IPS-20b (cell line): ENCODE results near the gene ADGRB3.
"Not testable (repeated sequence)": the region's sequence is repeated elsewhere in the genome, so short reads cannot be mapped to it uniquely, and the experiment has no call there.

Experiments used
- H3K27ac ChIP-seq: one replicate; pipeline ENCODE4 v1.5.1; 2013; ENCODE audit warnings: low read length
- H3K27me3 ChIP-seq: 2 replicates; pipeline ENCODE4 v1.6.1; 2013; ENCODE audit warnings: mild to moderate bottlenecking, low read length, inconsistent platforms; ENCODE audit not compliant: insufficient read depth
- H3K36me3 ChIP-seq: 2 replicates; pipeline ENCODE4 v1.6.1; 2013; ENCODE audit warnings: low read depth, mild to moderate bottlenecking, inconsistent platforms, low read length, moderate library complexity; ENCODE audit not compliant: insufficient read depth
- H3K4me1 ChIP-seq: 2 replicates; pipeline ENCODE4 v1.6.1; 2013; ENCODE audit warnings: mild to moderate bottlenecking, control low read depth, inconsistent platforms, low read length, moderate library complexity; ENCODE audit not compliant: insufficient read depth
- H3K4me3 ChIP-seq: 2 replicates; pipeline ENCODE4 v1.5.1; 2013; ENCODE audit warnings: mild to moderate bottlenecking, low read length, inconsistent platforms
- H3K9ac ChIP-seq: 2 replicates; pipeline ENCODE4 v1.6.1; 2013; ENCODE audit warnings: low read depth, mild to moderate bottlenecking, inconsistent platforms, low read length, moderate library complexity
- H3K9me3 ChIP-seq: 2 replicates; pipeline ENCODE4 v1.6.1; 2013; ENCODE audit warnings: mild to moderate bottlenecking, low read depth, low read length, inconsistent platforms; ENCODE audit not compliant: insufficient read depth

The ADGRB3 gene

GRCh38 chr6:69422475-69422874, 787.4 kb downstream of the ADGRB3 start:
- H3K9me3 ChIP-seq, result no peaks in the 10 kb centered on the region
- H3K27me3 ChIP-seq, result no peaks in the 10 kb centered on the region
- H3K27ac ChIP-seq, result no peak overlapping the region
- H3K9ac ChIP-seq, result no peak overlapping the region
- no peaks in the 10 kb centered on the region for H3K4me1 ChIP-seq
- H3K4me3 ChIP-seq, result no peak overlapping the region
- no peaks in the 10 kb centered on the region for H3K36me3 ChIP-seq

GRCh38 chr6:69423785-69424184, 788.7 kb downstream of the ADGRB3 start:
- H3K9me3 ChIP-seq, result no peaks in the 10 kb centered on the region
- H3K27me3 ChIP-seq, result no peaks in the 10 kb centered on the region
- no peak overlapping the region for H3K27ac ChIP-seq
- H3K36me3 ChIP-seq, result no peaks in the 10 kb centered on the region
- H3K4me3 ChIP-seq, result no peak overlapping the region
- no peaks in the 10 kb centered on the region for H3K4me1 ChIP-seq
- H3K9ac ChIP-seq, result no peak overlapping the region

- H3K36me3 ChIP-seq, result no peaks in the 10 kb centered on the region
- no peak overlapping the region for H3K27ac ChIP-seq
- no peak overlapping the region for H3K4me3 ChIP-seq
- H3K9ac ChIP-seq, result no peak overlapping the region
- no peaks in the 10 kb centered on the region for H3K4me1 ChIP-seq
- H3K27me3 ChIP-seq, result no peaks in the 10 kb centered on the region
- H3K9me3 ChIP-seq, result no peaks in the 10 kb centered on the region
These were observed 789.5 kb downstream of the ADGRB3 start for GRCh38 chr6:69424581-69424980.

- no peak overlapping the region for H3K4me3 ChIP-seq
- no peaks in the 10 kb centered on the region for H3K36me3 ChIP-seq
- no peaks in the 10 kb centered on the region for H3K9me3 ChIP-seq
- H3K27me3 ChIP-seq, result no peaks in the 10 kb centered on the region
- H3K9ac ChIP-seq, result no peak overlapping the region
- H3K27ac ChIP-seq, result no peak overlapping the region
- H3K4me1 ChIP-seq, result no peaks in the 10 kb centered on the region
These were observed 792.8 kb downstream of the ADGRB3 start for GRCh38 chr6:69427882-69428281.

GRCh38 chr6:69432168-69432567, 797.1 kb downstream of the ADGRB3 start:
- not testable (repeated sequence) for H3K4me1 ChIP-seq, H3K36me3 ChIP-seq, H3K4me3 ChIP-seq, H3K27ac ChIP-seq, H3K27me3 ChIP-seq, H3K9ac ChIP-seq, H3K9me3 ChIP-seq

- not testable (repeated sequence) for H3K4me3 ChIP-seq
These were observed 798.0 kb downstream of the ADGRB3 start for GRCh38 chr6:69433116-69433515.

GRCh38 chr6:69438113-69438512, 803.0 kb downstream of the ADGRB3 start:
- Histone ChIP-seq H3K36me3 (no peaks in the 10 kb centered on the region), H3K9me3 (no peaks in the 10 kb centered on the region; the same call in 1 of the 2 replicates), H3K27ac (no peak overlapping the region), H3K9ac (no peak overlapping the region), H3K4me1 (no peaks in the 10 kb centered on the region), H3K27me3 (no peaks in the 10 kb centered on the region), H3K4me3 (no peak overlapping the region)

More at GRCh38 chr6:69433116-69433515, 798.0 kb downstream of the ADGRB3 start:
- not testable (repeated sequence) for H3K9me3 ChIP-seq, H3K27ac ChIP-seq, H3K4me1 ChIP-seq, H3K27me3 ChIP-seq, H3K36me3 ChIP-seq, H3K9ac ChIP-seq
